ENCODE data around the gene TMEM132C. TPM values are rescaled to one million over a fixed set of nuclear protein-coding genes. Genes with fewer than 3 reads are reported as not detected.

Gene TMEM132C
- total and polyA plus RNA-seq, 2 experiments from 2014 or later, result not detected

DNA sequence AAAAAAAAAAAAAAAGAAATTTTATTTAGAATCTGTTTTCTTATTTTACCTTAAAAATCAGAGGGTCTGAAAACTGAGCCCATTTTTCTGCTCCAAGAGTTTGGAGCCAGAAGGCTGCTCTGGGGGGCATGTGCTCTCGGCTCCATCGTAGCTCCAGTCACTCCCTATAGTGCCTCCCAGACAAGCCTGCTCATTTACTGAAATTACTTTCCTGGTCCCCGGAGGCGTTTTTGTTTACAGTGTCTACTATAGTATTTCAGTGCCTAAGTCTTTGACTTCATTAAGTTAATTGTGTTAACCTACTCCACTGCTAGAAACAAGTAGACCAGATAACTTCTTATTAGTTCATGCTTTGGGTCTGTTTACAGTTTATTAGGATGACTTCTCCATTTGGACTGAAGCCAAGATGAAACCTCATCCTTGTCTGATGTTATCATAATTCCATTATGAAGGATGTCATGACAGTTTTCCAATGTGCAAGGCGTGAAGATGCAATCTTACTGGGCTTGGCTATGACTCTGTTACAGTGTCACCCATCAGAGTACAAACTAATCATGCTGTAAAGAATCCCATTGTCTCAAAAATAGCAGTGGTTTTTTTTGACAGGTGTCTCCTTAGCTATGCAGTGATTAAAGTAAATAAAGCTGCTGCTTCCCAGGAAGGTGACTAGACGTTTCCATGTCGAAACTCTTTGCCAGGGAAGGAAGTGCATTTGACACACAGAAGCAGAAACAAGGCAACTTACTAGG, 182.3 kb downstream of the TMEM132C start:
- Histone ChIP-seq H3K4me1 (ENCODE audit: insufficient read depth) (no peaks in the 10 kb centered on the region), H3K36me3 (ENCODE audit: insufficient read depth) (no peaks in the 10 kb centered on the region), H3F3A (replicated peaks; ENCODE audit: low read depth) (no peaks in the 10 kb centered on the region), H3K27ac (ENCODE audit: low read depth) (no peak overlapping the region), H3K9me2 (ENCODE audit: insufficient read depth) (no peaks in the 10 kb centered on the region), H3K4me3 (no peak overlapping the region), H2AFZ (no peak overlapping the region), H3K27me3 (ENCODE audit: insufficient read depth) (no peaks in the 10 kb centered on the region), H3K79me2 (replicated peaks; ENCODE audit: insufficient read depth) (no peaks in the 10 kb centered on the region), H3K4me2 (no peak overlapping the region), H4K20me1 (replicated peaks; ENCODE audit: insufficient read depth) (no peaks in the 10 kb centered on the region)
- ATAC-seq (no peak), DNase-seq (ENCODE audit: low spot score) (no peak)
- H3K36me3 Mint-ChIP-seq (ENCODE audit: low read depth), result peaks cover 31% of the 10 kb centered on the region
- no peak for TF ChIP-seq ZNF114 (CRISPR knock-in tag; IDR thresholded peaks at IDR 0.05)
- TF ChIP-seq EZH2 (IDR thresholded peaks at IDR 0.05; ENCODE audit: low read depth, unreplicated experiment), result no peak
- TF ChIP-seq ETS1 (IDR thresholded peaks at IDR 0.05), result no peak
- TF ChIP-seq STAT1 (IDR thresholded peaks at IDR 0.05; ENCODE audit: unreplicated experiment), result no peak
- no peak for TF ChIP-seq ZNF462 (CRISPR knock-in tag; IDR thresholded peaks at IDR 0.05)
- no peak for TF ChIP-seq NANOG (IDR thresholded peaks at IDR 0.05; ENCODE audit: borderline replicate concordance)
- TF ChIP-seq, protein P1, sequence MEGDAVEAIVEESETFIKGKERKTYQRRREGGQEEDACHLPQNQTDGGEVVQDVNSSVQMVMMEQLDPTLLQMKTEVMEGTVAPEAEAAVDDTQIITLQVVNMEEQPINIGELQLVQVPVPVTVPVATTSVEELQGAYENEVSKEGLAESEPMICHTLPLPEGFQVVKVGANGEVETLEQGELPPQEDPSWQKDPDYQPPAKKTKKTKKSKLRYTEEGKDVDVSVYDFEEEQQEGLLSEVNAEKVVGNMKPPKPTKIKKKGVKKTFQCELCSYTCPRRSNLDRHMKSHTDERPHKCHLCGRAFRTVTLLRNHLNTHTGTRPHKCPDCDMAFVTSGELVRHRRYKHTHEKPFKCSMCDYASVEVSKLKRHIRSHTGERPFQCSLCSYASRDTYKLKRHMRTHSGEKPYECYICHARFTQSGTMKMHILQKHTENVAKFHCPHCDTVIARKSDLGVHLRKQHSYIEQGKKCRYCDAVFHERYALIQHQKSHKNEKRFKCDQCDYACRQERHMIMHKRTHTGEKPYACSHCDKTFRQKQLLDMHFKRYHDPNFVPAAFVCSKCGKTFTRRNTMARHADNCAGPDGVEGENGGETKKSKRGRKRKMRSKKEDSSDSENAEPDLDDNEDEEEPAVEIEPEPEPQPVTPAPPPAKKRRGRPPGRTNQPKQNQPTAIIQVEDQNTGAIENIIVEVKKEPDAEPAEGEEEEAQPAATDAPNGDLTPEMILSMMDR (conservative IDR thresholded peaks at IDR 0.05; ENCODE audit: low read depth in 2 of 2), result no peak
- TF ChIP-seq JUNB (IDR thresholded peaks at IDR 0.05; ENCODE audit: unreplicated experiment), result no peak
- TF ChIP-seq, protein P2, sequence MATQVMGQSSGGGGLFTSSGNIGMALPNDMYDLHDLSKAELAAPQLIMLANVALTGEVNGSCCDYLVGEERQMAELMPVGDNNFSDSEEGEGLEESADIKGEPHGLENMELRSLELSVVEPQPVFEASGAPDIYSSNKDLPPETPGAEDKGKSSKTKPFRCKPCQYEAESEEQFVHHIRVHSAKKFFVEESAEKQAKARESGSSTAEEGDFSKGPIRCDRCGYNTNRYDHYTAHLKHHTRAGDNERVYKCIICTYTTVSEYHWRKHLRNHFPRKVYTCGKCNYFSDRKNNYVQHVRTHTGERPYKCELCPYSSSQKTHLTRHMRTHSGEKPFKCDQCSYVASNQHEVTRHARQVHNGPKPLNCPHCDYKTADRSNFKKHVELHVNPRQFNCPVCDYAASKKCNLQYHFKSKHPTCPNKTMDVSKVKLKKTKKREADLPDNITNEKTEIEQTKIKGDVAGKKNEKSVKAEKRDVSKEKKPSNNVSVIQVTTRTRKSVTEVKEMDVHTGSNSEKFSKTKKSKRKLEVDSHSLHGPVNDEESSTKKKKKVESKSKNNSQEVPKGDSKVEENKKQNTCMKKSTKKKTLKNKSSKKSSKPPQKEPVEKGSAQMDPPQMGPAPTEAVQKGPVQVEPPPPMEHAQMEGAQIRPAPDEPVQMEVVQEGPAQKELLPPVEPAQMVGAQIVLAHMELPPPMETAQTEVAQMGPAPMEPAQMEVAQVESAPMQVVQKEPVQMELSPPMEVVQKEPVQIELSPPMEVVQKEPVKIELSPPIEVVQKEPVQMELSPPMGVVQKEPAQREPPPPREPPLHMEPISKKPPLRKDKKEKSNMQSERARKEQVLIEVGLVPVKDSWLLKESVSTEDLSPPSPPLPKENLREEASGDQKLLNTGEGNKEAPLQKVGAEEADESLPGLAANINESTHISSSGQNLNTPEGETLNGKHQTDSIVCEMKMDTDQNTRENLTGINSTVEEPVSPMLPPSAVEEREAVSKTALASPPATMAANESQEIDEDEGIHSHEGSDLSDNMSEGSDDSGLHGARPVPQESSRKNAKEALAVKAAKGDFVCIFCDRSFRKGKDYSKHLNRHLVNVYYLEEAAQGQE (IDR thresholded peaks at IDR 0.05; ENCODE audit: unreplicated experiment), result no peak
- TF ChIP-seq CREB1 (CRISPR knock-in tag; IDR thresholded peaks at IDR 0.05; ENCODE audit: low read depth), result no peak
- TF ChIP-seq POLR2AphosphoS5 (IDR thresholded peaks at IDR 0.05; ENCODE audit: low read depth), result no peak
- TF ChIP-seq EZH2phosphoT487 (IDR thresholded peaks at IDR 0.05; ENCODE audit: unreplicated experiment), result no peak
- no peak for TF ChIP-seq ZNF331 (CRISPR knock-in tag; IDR thresholded peaks at IDR 0.05; ENCODE audit: low read depth)
- no peak overlapping the region for H3K27ac Mint-ChIP-seq
- H3K27me3 Mint-ChIP-seq (ENCODE audit: insufficient read depth, low read depth, poor library complexity), result peaks cover 2% of the 10 kb centered on the region
- no peaks in the 10 kb centered on the region for H3K4me1 Mint-ChIP-seq
- H3K9me3 Mint-ChIP-seq, result peaks cover 94% of the 10 kb centered on the region
- H3K4me3 Mint-ChIP-seq, result no peak overlapping the region

Data from GM23338 (cell line).